Natural killer cell (primary cell): Measurements from ENCODE around the gene CNIH1. TPM values are rescaled to one million over a fixed set of nuclear protein-coding genes. Genes with fewer than 3 reads are reported as not detected.

Experiments used
- ATAC-seq, 3 donors: fragments of 150-1000 bp in 2 of 3; fragments of 200-7000 bp in 1 of 3; cut with Tn5 transposase; 1 replicate in 1 of 3; 2 replicates in 2 of 3; pipeline ENCODE4 v1.10.0; 2021; ENCODE audit warnings: mild to moderate bottlenecking in 2 of 3, moderate library complexity in 2 of 3
- DNase-seq, 2 donors: peaks; one replicate each; pipeline versions ENCODE4 v3.0.0 to v3.0.0-alpha.2; 2013 to 2021; ENCODE audit warnings: mixed read lengths in 1 of 2
- H3K27ac ChIP-seq: one replicate; pipeline ENCODE4 v1.5.1; 2013; ENCODE audit warnings: mild to moderate bottlenecking, low read length
- H3K27me3 ChIP-seq: one replicate; pipeline ENCODE4 v1.6.1; 2013; ENCODE audit warnings: low read length; ENCODE audit not compliant: control insufficient read depth, insufficient read depth
- H3K36me3 ChIP-seq: one replicate; pipeline ENCODE4 v1.6.1; 2013; ENCODE audit warnings: low read length; ENCODE audit not compliant: control insufficient read depth, insufficient read depth
- H3K4me1 ChIP-seq: one replicate; pipeline ENCODE4 v1.6.1; 2013; ENCODE audit warnings: low read length; ENCODE audit not compliant: control insufficient read depth, insufficient read depth
- H3K4me3 ChIP-seq: one replicate; pipeline ENCODE4 v1.5.1; 2013; ENCODE audit warnings: low read length
- H3K9me3 ChIP-seq: one replicate; pipeline ENCODE4 v1.6.1; 2013; ENCODE audit warnings: low read length; ENCODE audit not compliant: control insufficient read depth, insufficient read depth
- H3K27ac Mint-ChIP-seq, 2 donors: one replicate each; pipeline ENCODE4 v1.8.0; 2022; ENCODE audit warnings: mild to moderate bottlenecking in 2 of 2, mixed read lengths in 2 of 2, moderate library complexity in 1 of 2
- H3K27me3 Mint-ChIP-seq, 2 donors: one replicate each; pipeline ENCODE4 v1.8.0; 2022; ENCODE audit warnings: low read depth in 2 of 2, mixed read lengths in 2 of 2
- H3K36me3 Mint-ChIP-seq: one replicate; pipeline ENCODE4 v1.8.0; 2022; ENCODE audit warnings: mixed read lengths
- H3K4me1 Mint-ChIP-seq, 2 donors: one replicate each; pipeline ENCODE4 v1.8.0; 2022; ENCODE audit warnings: mixed read lengths in 2 of 2
- H3K4me3 Mint-ChIP-seq: one replicate; pipeline ENCODE4 v1.8.0; 2022; ENCODE audit warnings: mild to moderate bottlenecking, moderate library complexity, mixed read lengths
- H3K9me3 Mint-ChIP-seq, 2 donors: one replicate each; pipeline ENCODE4 v1.8.0; 2022; ENCODE audit warnings: mixed read lengths in 2 of 2
- WGBS: methylation state at CpG from one replicate; pipeline ENCODE4 v1.1.7; 2013; ENCODE audit warnings: missing lambda C conversion rate; ENCODE audit not compliant: insufficient coverage; 5-methylcytosine and 5-hydroxymethylcytosine counted together
- intact Hi-C: fragments of 100-400 bp; cut with micrococcal nuclease; formaldehyde crosslinking; loops from one replicate; pipeline ENCODE4 v1.14.2; 2022
- total RNA-seq, 4 donors: library from RNA; stranded (reverse); fragments of 120-200 nt in 1 of 4; gene quantifications; one replicate each; pipeline versions ENCODE4 v1.2.3 to v1.2.4, GENCODE V29; 2013 to 2022
- TF ChIP-seq, protein P1 (sequence below): fragments of 200-600 bp; IDR thresholded peaks from one replicate; pipeline ENCODE4 v1.8.0; 2022; ENCODE audit warnings: antibody characterized with exemption

CNIH1 gene
- total RNA-seq, 3 donors from 2014 or later (not counting 1 experiment from before 2014, with no cell fraction given) = 20.4 to 30.9 (median 25.7) TPM

DNA sequence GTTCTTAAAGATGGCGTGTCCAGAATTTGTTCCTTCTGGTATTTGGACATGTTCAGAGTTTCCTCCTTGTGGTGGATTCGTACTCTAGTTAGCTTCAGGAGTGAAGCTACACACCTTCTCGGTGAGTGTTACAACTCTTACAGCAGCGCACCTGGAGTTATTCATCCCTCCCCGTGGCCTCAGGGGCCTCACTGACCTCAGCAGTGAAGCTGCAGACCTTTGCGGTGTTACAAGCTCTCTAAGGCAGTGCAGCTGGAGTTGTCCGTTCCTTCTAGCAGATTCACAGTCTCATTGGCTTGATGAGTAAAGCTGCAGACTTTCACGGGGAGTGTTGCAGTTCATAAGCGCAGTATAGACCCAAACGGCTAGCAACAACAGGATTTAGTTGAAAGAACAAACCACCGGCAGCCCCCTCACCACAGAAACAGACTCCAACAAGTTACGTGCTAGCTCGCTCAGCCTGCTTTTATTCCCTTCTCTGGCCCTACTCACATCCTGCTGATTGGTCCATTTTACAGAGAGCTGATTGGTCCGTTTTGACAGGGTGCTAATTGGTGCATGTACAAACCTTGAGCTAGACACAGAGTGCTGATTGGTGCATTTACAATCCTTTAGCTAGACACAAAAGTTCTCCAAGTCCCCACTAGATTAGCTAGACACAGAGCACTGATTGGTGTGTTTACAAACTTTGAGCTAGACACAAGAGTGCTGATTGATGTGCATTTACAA is 48.9 kb downstream of the CNIH1 start:
- WGBS = 91% methylated on average over 14 of the region's 14 CpGs
- Histone ChIP-seq H3K27ac (no peak overlapping the region), H3K27me3 (no peaks in the 10 kb centered on the region), H3K4me1 (peaks cover 7% of the 10 kb centered on the region), H3K4me3 (no peak overlapping the region), H3K9me3 (no peaks in the 10 kb centered on the region), H3K36me3 (no peaks in the 10 kb centered on the region)
- Mint-ChIP-seq H3K27ac (no peak overlapping the region), H3K4me1 (peaks cover 7% of the 10 kb centered on the region in 2 donors), H3K9me3 (no peaks in the 10 kb centered on the region), H3K36me3 (no peaks in the 10 kb centered on the region), H3K4me3 (no peak overlapping the region), H3K27me3 (peaks cover 12 to 35% of the 10 kb centered on the region in 2 donors)
- TF ChIP-seq, protein P1, sequence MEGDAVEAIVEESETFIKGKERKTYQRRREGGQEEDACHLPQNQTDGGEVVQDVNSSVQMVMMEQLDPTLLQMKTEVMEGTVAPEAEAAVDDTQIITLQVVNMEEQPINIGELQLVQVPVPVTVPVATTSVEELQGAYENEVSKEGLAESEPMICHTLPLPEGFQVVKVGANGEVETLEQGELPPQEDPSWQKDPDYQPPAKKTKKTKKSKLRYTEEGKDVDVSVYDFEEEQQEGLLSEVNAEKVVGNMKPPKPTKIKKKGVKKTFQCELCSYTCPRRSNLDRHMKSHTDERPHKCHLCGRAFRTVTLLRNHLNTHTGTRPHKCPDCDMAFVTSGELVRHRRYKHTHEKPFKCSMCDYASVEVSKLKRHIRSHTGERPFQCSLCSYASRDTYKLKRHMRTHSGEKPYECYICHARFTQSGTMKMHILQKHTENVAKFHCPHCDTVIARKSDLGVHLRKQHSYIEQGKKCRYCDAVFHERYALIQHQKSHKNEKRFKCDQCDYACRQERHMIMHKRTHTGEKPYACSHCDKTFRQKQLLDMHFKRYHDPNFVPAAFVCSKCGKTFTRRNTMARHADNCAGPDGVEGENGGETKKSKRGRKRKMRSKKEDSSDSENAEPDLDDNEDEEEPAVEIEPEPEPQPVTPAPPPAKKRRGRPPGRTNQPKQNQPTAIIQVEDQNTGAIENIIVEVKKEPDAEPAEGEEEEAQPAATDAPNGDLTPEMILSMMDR = no peak
- DNase-seq = no peak
- no peak for ATAC-seq
- intact Hi-C loops = no loop called here

DNA sequence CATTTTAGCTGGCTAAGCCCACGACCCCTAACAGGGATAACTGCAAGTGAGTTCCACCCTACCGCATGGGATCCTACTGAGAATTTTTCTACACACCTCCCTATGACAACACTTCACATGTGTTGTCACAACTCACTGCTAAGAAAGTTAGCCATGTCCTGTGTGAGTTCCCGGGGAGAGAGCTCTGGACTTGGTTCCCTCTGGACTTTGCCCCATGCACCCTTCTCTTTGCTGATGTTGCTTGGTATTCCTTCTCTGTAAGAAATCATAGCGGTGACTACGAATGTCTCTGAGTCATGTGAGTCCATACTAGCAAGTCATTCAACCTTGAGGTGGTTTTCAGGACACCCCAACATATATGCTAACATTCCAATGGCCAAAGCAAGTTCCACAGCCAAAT is 53.8 kb downstream of the CNIH1 start:
- Histone ChIP-seq H3K27ac (no peak overlapping the region), H3K4me3 (no peak overlapping the region), H3K4me1 (no peaks in the 10 kb centered on the region), H3K27me3 (no peaks in the 10 kb centered on the region), H3K9me3 (no peaks in the 10 kb centered on the region), H3K36me3 (no peaks in the 10 kb centered on the region)
- Mint-ChIP-seq H3K4me3 (no peak overlapping the region), H3K9me3 (no peaks in the 10 kb centered on the region), H3K27me3 (peaks cover 12 to 63% of the 10 kb centered on the region in 2 donors), H3K36me3 (no peaks in the 10 kb centered on the region), H3K27ac (no peak overlapping the region), H3K4me1 (no peaks in the 10 kb centered on the region)
- TF ChIP-seq, protein P1 = no peak
- WGBS = 88% methylated on average over 5 of the region's 5 CpGs
- no peak for DNase-seq
- ATAC-seq = no peak
- intact Hi-C loops = no loop called here

DNA sequence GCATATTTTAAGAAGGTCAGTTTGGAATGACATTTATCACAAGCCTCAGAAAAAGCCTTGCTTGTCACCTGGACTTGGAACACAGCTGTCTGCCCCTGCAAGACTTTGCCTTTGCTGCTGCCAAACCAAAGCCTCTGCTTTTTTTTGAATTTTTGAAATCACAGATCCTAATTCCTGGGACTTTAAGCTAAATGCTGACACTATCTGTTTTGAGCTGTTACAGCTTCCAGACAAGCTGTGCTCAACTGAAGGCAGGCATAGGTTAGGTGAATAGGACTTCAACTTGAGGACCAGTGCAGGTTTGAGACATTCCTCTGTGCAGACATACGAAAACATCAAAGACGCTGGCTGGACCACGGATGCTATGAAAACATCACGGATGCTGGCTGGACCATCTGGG is 55.6 kb downstream of the CNIH1 start:
- H3K27me3 ChIP-seq = no peaks in the 10 kb centered on the region
- H3K36me3 ChIP-seq = no peaks in the 10 kb centered on the region
- intact Hi-C loops = no loop called here
- H3K4me1 ChIP-seq = no peaks in the 10 kb centered on the region
- Mint-ChIP-seq H3K4me1 (no peaks in the 10 kb centered on the region), H3K27me3 (peaks cover 9 to 48% of the 10 kb centered on the region in 2 donors), H3K36me3 (no peaks in the 10 kb centered on the region), H3K27ac (no peak overlapping the region), H3K9me3 (no peaks in the 10 kb centered on the region), H3K4me3 (no peak overlapping the region)
- no peak overlapping the region for H3K27ac ChIP-seq
- DNase-seq = no peak
- ATAC-seq = no peak
- 92% methylated on average over 4 of the region's 4 CpGs for WGBS
- H3K4me3 ChIP-seq = no peak overlapping the region
- H3K9me3 ChIP-seq = no peaks in the 10 kb centered on the region
- TF ChIP-seq, protein P1 = no peak

DNA sequence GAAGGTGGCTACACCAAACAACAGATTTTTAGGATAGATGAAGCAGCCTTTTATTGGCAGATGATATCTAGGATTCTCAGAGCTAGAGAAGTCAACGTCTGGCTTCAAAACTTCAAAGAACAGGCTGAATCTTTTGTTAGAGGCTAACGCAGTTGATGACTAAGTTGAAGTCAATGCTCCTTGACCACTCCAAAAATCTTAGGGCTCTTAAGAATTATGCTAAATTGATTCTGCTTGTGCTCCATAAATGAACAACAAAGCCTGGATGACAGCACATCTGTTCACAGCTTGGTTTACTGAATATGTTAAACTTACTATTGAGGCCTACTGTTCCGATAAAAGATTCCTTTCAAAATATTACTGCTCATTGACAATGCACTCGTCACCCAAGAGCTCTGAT is 57.3 kb downstream of the CNIH1 start:
- H3K4me3 Mint-ChIP-seq = no peak overlapping the region
- Histone ChIP-seq H3K9me3 (no peaks in the 10 kb centered on the region), H3K4me3 (no peak overlapping the region), H3K4me1 (no peaks in the 10 kb centered on the region), H3K27ac (no peak overlapping the region), H3K27me3 (no peaks in the 10 kb centered on the region), H3K36me3 (no peaks in the 10 kb centered on the region)
- WGBS = 97% methylated on average over 4 of the region's 4 CpGs
- no peaks in the 10 kb centered on the region for H3K36me3 Mint-ChIP-seq
- peaks cover 8 to 50% of the 10 kb centered on the region in 2 donors for H3K27me3 Mint-ChIP-seq
- intact Hi-C loops = no loop called here
- ATAC-seq (no peak), DNase-seq (no peak)
- no peak overlapping the region for H3K27ac Mint-ChIP-seq
- TF ChIP-seq, protein P1 = no peak
- no peaks in the 10 kb centered on the region for H3K9me3 Mint-ChIP-seq
- no peaks in the 10 kb centered on the region for H3K4me1 Mint-ChIP-seq
